Measurements from ENCODE around the gene PRKD2. TPM values are rescaled to one million over a fixed set of nuclear protein-coding genes. Genes with fewer than 3 reads are reported as not detected.
A peak's percentile ranks its signal among the peaks of the same experiment; 100 is the strongest.

The PRKD2 gene
- total and polyA plus RNA-seq, 2 of the 8 experiments (the other 6 are each of a cell fraction or from before 2014, with no cell fraction given): 24.4 to 63.8 TPM

GRCh38 chr19:46718934-46719622 is 2.2 kb upstream of the PRKD2 start:
- Histone ChIP-seq H2AK5ac (ENCODE audit: low read depth, low read length) (no peak overlapping the region), H4K20me1 (replicated peaks in 1 of 2; ENCODE audit: control insufficient read depth in 1 of 2, insufficient read depth in 2 of 2, low read length in 2 of 2) (peaks cover 7 to 19% of the 10 kb centered on the region in 2 experiments), H4K8ac (ENCODE audit: extremely low read depth, insufficient read depth, low read length) (no peak overlapping the region; the same call in 1 of the 2 replicates), H2BK120ac (replicated peaks; ENCODE audit: low read depth, low read length) (no peak overlapping the region), H4K5ac (ENCODE audit: insufficient read length, low read depth, low read length) (no peak overlapping the region), H3K27me3 (replicated peaks in 1 of 4; ENCODE audit: control insufficient read depth in 3 of 4, extremely low read depth in 1 of 4, insufficient read depth in 3 of 4, low read length in 3 of 4) (no peaks in the 10 kb centered on the region), H2BK15ac (ENCODE audit: low read length) (no peak overlapping the region), H3K23ac (ENCODE audit: insufficient read length) (no peak overlapping the region), H2BK5ac (ENCODE audit: low read depth, low read length) (no peak overlapping the region), H3K23me2 (ENCODE audit: low read depth, low read length) (peaks cover 11% of the 10 kb centered on the region; the same call in 1 of the 2 replicates), H3K4ac (replicated peaks; ENCODE audit: insufficient read length, low read depth, low read length) (no peak overlapping the region), H3K27ac (ENCODE audit: low read depth, low read length) (no peak overlapping the region), H3K36me3 (ENCODE audit: control insufficient read depth in 2 of 4, insufficient read depth in 4 of 4, low read length in 3 of 4) (peaks cover 2 to 37% (median 28%) of the 10 kb centered on the region in 4 experiments; a peak in 5 of 8 replicates), H4K91ac (replicated peaks; ENCODE audit: insufficient read length, low read length) (no peak overlapping the region), H3K4me1 (replicated peaks in 1 of 4; ENCODE audit: control insufficient read depth in 3 of 4, insufficient read depth in 4 of 4, low read length in 3 of 4) (peaks cover 0 to 13% (median 6%) of the 10 kb centered on the region in 4 experiments; a peak in 5 of 7 replicates), H3K14ac (ENCODE audit: insufficient read length) (no peak overlapping the region), H2BK20ac (ENCODE audit: low read length) (no peak overlapping the region), H3K56ac (replicated peaks; ENCODE audit: insufficient read length, low read depth, low read length) (no peak overlapping the region), H3K79me1 (ENCODE audit: low read depth, low read length) (0 out of 2 replicates have a peak, but pooled peaks cover 4% of the 10 kb centered on the region), H3K18ac (ENCODE audit: extremely low read depth, low read length) (no peak overlapping the region), H3K4me3 (ENCODE audit: extremely low read depth in 1 of 4, insufficient read depth in 2 of 4, low read depth in 3 of 4, low read length in 4 of 4) (no peak overlapping the region), H3K4me2 (ENCODE audit: insufficient read depth in 1 of 2, low read depth in 2 of 2, low read length in 2 of 2) (no peak overlapping the region), H3K79me2 (ENCODE audit: control insufficient read depth in 1 of 2, insufficient read depth in 2 of 2, low read length in 2 of 2) (peaks cover 0 to 15% of the 10 kb centered on the region in 2 experiments; a peak in 2 of 4 replicates), H2BK12ac (ENCODE audit: low read depth, low read length) (no peak overlapping the region), H3K9ac (replicated peaks in 1 of 4; ENCODE audit: extremely low read depth in 1 of 4, low read depth in 3 of 4, low read length in 3 of 4) (no peak overlapping the region), H3K9me3 (ENCODE audit: insufficient read depth in 2 of 2, low read depth in 1 of 2, low read length in 1 of 2) (no peaks in the 10 kb centered on the region), H2AFZ (ENCODE audit: low read length) (no peak overlapping the region)
- FAIRE-seq (no peak), DNase-seq (ENCODE audit: low read depth in 1 of 2, low spot score in 2 of 2) (no peak)
- 79% methylated on average over 12 of the region's 15 CpGs; no CpG with 5 or more reads in 1 of the 2 experiments for WGBS, 2 experiments (ENCODE audit: extremely low coverage in 1 of 2, insufficient coverage in 1 of 2, insufficient read length in 1 of 2, insufficient replicate concordance in 2 of 2, low coverage in 1 of 2, low lambda C conversion rate in 2 of 2, missing lambda C conversion rate in 1 of 2)
- peak; percentile 43; the same call in 1 of the 2 replicates for TF ChIP-seq POLR2AphosphoS5 (IDR thresholded peaks at IDR 0.05; ENCODE audit: low read depth, low read length)
- TF ChIP-seq JUND (IDR thresholded peaks at IDR 0.05; ENCODE audit: low read length): no peak
- POLR2A ChIA-PET (ENCODE audit: partially characterized antibody): interaction anchor here (1.2 to 2.8 kb wide), 5 partner anchors 9 to 70 kb away, joined by 3 to 7 read pairs (median 5); partner anchors contain the start of gene SLC1A5
- CTCF ChIA-PET (ENCODE audit: partially characterized antibody): interaction anchor here (1.0 to 15.8 kb wide), 5 partner anchors 10 to 57 kb away, joined by 5 to 188 read pairs (median 17); no protein-coding TSS in a partner anchor

Data from H1 (cell line).